Measurements from ENCODE around the gene SLC25A47.
"Not testable (repeated sequence)": the region's sequence is repeated elsewhere in the genome, so short reads cannot be mapped to it uniquely, and the experiment has no call there.

SLC25A47 gene

DNA sequence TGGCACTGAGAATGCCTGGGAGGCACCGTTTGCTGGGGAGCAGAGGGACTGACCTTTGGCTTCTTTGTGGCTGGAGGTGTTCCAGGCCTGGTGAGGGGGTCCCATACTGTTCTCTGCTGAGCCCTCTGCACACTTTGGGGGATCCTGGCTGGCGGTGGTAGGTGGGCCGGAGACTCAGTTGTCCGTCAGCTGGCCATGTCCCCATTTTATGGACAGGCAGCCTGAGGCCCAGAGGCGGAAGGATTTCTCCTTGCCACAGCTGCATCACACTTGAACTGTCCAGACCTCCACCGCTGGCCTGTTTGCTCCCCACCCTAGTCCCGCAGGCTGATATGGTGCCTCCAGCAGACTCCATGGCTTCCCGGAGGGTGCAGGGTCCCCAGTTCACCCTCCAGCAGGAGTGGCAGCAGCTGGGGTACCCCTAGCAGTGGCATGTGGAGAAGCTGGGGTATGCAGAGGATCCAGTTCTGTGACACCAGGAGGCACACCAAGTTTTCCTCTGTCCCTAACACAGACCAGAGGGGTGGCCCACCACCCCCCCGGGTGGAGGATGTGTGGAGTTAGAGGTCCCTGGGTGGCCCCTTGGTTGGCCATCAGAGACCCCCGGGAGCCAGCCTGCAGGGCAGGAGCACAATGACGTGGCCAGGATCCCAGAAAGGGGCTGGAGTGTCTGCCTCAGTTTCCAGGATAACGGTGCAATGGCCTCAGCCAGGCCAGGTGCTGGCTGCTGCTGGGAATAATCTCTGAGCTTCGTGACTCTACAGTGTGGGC lies 31.6 kb upstream of the SLC25A47 start:
- no peak for TF ChIP-seq POLR2A (IDR thresholded peaks at IDR 0.05; ENCODE audit: low read depth, low read length)
- no peak for TF ChIP-seq TAF1 (IDR thresholded peaks at IDR 0.05; ENCODE audit: borderline replicate concordance, low read depth, low read length)
- no peak for TF ChIP-seq POLR2AphosphoS5 (IDR thresholded peaks at IDR 0.05; ENCODE audit: low read depth, low read length)
- DNase-seq (ENCODE audit: insufficient read length) (no peak), FAIRE-seq (no peak)

DNA sequence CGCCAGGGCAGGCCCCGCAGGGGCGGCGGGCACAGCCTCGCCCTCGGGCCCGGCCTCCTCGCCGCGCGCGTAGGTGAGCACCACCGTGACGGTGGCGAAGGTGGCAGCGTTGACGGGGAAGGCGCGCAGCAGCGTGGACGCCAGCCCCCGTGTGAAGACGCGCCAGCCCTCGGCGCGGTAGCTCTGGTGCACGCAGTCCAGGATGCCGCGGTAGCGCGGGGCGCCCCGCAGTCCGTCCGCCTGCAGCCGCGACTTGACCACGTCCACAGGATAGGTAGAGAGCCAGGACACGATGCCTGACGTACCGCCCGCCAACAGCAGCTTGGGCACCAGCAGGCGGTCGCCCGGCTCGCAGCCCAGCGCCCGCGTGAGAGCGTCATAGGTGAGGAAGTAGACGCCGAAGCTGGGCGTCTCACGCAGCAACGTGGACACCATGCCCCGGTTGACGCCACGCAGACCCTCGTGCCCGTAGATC lies 30.8 kb upstream of the SLC25A47 start:
- DNase-seq (ENCODE audit: insufficient read length) (no peak), FAIRE-seq (no peak)
- TF ChIP-seq POLR2A (IDR thresholded peaks at IDR 0.05; ENCODE audit: low read depth, low read length) (no peak), TAF1 (IDR thresholded peaks at IDR 0.05; ENCODE audit: borderline replicate concordance, low read depth, low read length) (no peak), POLR2AphosphoS5 (IDR thresholded peaks at IDR 0.05; ENCODE audit: low read depth, low read length) (no peak)

DNA sequence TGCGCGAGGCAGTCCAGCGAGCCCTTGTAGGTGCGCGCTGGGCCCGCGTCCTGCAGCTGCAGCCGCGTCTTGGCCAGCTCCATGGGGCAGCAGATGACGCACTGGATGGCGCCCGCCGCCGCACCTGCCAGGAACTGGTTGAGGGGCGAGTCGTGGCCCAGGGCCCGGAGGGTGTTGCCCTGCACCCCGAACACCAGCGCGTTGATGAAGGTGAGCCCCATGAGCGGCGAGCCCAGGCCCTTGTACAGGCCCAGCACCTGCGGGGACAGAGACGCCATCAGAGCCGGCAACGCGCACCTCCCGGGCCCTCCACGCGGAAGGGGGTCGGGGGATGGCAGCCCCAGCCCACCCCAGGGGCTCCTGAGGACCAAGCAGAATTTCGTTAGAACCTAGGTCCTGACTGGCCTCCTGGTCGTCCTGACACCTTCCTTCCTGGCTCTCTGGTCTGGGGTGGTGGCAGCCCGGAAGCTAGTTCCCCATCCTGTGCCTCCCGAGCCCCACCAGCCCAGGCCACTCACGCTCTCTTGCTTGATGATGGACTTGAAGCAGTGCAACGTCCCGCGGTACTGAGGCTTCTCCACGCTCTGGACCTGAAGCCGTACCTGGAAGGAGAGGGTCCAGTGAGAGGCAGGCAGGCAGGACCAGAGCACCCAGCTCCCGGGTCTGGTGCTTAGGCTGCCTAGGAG lies 30.2 kb upstream of the SLC25A47 start:
- DNase-seq (ENCODE audit: insufficient read length) (no peak), FAIRE-seq (no peak)
- TF ChIP-seq TAF1 (IDR thresholded peaks at IDR 0.05; ENCODE audit: borderline replicate concordance, low read depth, low read length) = no peak
- no peak for TF ChIP-seq POLR2A (IDR thresholded peaks at IDR 0.05; ENCODE audit: low read depth, low read length)
- TF ChIP-seq POLR2AphosphoS5 (IDR thresholded peaks at IDR 0.05; ENCODE audit: low read depth, low read length) = no peak

DNA sequence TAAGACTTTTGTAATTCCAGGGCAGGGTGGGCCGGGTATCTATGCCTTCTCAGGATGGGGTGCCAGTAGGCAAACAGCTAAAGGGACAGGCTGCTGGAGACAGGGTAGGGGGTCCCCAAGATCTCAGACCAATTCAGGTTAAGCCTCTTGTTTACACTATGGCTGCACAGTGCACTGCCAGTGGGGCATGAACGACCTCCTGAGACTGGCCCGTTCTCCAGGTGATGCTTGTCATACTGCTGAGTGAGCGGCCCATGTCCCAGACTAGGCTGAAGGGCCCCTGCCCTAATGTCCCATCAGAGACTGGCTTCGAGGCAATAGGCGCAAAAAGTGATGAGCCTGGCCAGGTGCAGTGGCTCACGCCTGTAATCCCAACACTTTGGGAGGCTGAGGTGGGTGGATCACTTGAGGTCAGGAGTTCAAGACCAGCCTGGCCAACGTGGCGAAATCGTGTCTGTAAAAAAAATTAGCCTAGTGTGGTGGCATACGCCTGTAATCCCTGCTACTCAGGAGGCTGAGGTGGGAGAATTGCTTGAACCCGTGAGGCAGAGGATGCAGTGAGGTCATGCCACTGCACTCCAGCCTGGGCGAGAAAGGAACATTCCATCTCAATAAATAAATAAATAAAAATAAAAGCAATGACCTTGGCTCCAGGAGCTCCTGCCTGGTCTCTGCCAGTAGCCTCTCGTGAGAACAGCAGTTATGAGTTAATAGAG lies 29.5 kb upstream of the SLC25A47 start:
- TF ChIP-seq POLR2A (IDR thresholded peaks at IDR 0.05; ENCODE audit: low read depth, low read length) = no peak
- TF ChIP-seq POLR2AphosphoS5 (IDR thresholded peaks at IDR 0.05; ENCODE audit: low read depth, low read length) = no peak
- TF ChIP-seq TAF1 (IDR thresholded peaks at IDR 0.05; ENCODE audit: borderline replicate concordance, low read depth, low read length) = no peak
- FAIRE-seq = no peak
- DNase-seq (ENCODE audit: insufficient read length) = no peak

DNA sequence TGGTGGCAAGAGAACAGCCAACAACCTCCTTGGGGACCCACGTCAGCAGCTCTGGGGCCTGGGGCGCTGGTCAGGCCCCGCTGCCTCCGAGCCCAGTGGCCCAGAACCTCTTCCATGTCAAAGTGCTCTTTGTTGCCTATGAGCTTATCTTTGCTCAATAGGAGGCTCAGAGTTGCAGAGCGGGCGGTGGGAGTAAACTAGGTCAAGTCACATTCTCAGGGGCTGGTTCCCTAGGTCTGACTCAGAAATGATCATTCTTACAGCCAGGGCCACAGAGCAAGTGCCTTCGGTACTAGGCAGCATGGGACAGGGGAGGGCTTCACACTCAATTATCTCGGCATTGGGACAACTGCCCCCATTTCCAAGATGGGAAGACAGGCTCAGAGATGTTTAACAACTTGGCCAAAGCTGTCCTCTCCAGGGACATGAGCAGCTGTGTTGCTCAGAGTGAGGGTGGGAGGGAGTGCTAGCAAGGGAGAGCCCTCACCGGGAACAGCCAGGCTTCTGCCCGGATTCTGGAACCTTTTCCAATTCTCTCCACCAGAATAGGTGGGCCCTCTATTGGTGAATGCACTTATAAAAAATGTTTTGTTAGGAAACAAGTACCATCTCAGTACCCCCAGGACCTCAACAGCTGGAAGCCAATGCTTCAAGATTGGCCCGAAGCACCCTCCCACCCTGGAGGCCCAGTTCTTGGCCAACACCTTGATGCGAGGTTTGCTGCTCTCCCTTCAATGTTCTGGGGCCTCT lies 28.8 kb upstream of the SLC25A47 start:
- DNase-seq (ENCODE audit: insufficient read length) = no peak
- FAIRE-seq = no peak
- TF ChIP-seq POLR2A (IDR thresholded peaks at IDR 0.05; ENCODE audit: low read depth, low read length) (no peak), POLR2AphosphoS5 (IDR thresholded peaks at IDR 0.05; ENCODE audit: low read depth, low read length) (no peak), TAF1 (IDR thresholded peaks at IDR 0.05; ENCODE audit: borderline replicate concordance, low read depth, low read length) (no peak)

DNA sequence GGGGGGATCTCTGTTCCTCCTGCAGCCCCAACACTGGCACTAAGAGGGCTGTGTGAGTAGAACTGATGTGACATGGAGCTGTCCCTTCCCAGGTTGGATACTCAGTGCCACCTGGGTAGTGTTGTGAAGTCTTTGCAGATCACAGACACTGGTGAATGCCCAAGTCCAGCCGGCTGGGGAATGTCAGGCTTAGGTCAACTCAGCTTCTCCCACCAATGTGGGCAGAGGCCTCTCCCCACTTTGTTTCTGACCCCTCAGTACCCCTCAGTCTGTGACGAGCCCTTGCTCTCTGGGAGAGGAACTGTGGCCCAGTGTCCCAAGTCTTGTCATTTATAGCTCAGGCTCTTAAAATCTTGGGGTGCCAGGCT lies 28.2 kb upstream of the SLC25A47 start:
- DNase-seq (ENCODE audit: insufficient read length) = no peak
- TF ChIP-seq POLR2AphosphoS5 (IDR thresholded peaks at IDR 0.05; ENCODE audit: low read depth, low read length) = no peak
- TF ChIP-seq POLR2A (IDR thresholded peaks at IDR 0.05; ENCODE audit: low read depth, low read length) = no peak
- no peak for TF ChIP-seq TAF1 (IDR thresholded peaks at IDR 0.05; ENCODE audit: borderline replicate concordance, low read depth, low read length)
- no peak for FAIRE-seq

DNA sequence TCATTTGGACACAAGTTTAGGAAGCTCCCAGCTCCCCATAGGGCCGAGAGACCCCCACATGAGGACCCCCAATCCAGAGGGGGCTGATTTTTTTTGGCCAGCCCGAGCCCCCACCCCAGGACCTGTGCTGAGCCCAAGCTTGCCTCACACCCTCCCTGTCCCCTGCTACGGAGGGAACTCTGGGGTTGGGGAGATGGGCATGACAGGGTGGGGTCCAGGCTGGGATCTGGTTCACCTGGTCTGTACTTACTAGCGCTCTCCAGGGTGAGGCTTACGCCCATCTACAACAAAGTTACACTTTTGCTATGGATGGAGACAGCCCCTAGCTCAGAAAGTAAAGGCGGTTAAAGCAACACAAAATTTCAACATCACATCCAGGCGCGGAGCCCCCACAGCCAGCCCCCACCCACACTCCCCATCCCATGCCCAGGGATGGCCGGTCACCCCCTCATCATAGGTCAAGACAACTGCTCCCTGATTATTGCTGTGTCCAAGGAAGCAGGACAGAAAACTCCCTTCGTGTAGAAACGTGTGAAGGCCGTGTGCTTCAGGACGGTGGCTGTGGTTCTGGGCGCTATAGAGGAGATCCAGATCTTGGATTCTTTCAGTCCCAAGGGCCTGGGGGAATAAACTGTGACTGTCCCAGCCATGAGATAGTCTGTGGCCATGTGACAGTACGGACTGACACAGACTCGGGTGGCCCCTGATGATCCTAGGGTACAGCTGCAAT lies 27.6 kb upstream of the SLC25A47 start:
- FAIRE-seq (no peak), DNase-seq (ENCODE audit: insufficient read length) (no peak)
- no peak for TF ChIP-seq TAF1 (IDR thresholded peaks at IDR 0.05; ENCODE audit: borderline replicate concordance, low read depth, low read length)
- TF ChIP-seq POLR2AphosphoS5 (IDR thresholded peaks at IDR 0.05; ENCODE audit: low read depth, low read length) = no peak
- TF ChIP-seq POLR2A (IDR thresholded peaks at IDR 0.05; ENCODE audit: low read depth, low read length) = no peak

GRCh38 chr14:100296106-100296651 lies 27.0 kb upstream of the SLC25A47 start:
- no peak for FAIRE-seq
- TF ChIP-seq POLR2A (IDR thresholded peaks at IDR 0.05; ENCODE audit: low read depth, low read length) = no peak
- no peak for TF ChIP-seq POLR2AphosphoS5 (IDR thresholded peaks at IDR 0.05; ENCODE audit: low read depth, low read length)
- TF ChIP-seq TAF1 (IDR thresholded peaks at IDR 0.05; ENCODE audit: borderline replicate concordance, low read depth, low read length) = no peak
- DNase-seq (ENCODE audit: insufficient read length) = no peak

DNA sequence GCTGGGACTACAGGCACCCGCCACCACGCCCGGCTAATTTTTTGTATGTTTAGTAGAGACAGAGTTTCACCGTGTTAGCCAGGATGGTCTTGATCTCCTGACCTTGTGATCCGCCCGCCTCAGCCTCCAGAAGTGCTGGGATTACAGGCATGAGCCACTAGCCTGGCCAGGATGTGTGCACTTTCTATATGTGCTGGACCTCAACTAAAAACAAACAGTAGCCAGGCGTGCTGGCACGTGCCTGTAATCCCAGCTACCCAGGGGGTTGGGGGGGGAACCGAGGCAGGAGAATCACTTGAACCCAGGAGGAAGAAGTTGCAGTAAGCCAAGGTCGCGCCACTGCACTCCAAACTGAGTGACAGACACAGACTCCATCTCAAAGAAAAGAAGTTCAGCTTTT lies 26.4 kb upstream of the SLC25A47 start:
- DNase-seq (ENCODE audit: insufficient read length); FAIRE-seq: not testable (repeated sequence)

Data from GM12892 (cell line).